ENCODE measurements around the gene MT1G. TPM values are rescaled to one million over a fixed set of nuclear protein-coding genes. Genes with fewer than 3 reads are reported as not detected.
A peak's percentile ranks its signal among the peaks of the same experiment; 100 is the strongest.

The MT1G gene
- polyA plus RNA-seq, 1 donor from 2014 or later = not detected

DNA sequence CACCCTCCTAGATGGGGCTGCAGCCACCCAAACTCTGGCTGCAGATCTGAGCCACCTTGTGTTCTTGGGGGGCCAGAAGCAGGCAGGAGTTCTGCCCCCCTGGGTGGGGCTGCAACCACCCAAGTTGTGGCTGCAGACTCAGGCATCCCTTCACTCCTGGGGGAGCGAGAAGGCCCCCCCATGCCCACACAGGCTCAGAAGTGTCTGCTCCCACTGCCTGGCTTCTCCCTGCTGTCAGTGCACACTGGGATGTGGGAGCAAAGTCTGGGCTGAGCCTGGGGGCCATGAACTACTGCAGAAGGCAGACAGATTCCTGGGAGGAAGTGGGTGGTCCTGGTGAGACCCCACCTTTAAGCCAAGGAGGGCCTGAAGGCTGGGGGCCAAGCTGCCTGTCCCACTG, 27.4 kb upstream of the MT1G start:
- H3K4me3 Mint-ChIP-seq = no peak overlapping the region
- H3K27me3 Mint-ChIP-seq = peaks cover 4% of the 10 kb centered on the region
- H3K36me3 Mint-ChIP-seq = no peaks in the 10 kb centered on the region
- H3K27ac Mint-ChIP-seq = no peak overlapping the region
- H3K9me3 Mint-ChIP-seq = peaks cover 0 to 5% (median 2%) of the 10 kb centered on the region in 3 donors
- H3K4me1 Mint-ChIP-seq = no peaks in the 10 kb centered on the region

DNA sequence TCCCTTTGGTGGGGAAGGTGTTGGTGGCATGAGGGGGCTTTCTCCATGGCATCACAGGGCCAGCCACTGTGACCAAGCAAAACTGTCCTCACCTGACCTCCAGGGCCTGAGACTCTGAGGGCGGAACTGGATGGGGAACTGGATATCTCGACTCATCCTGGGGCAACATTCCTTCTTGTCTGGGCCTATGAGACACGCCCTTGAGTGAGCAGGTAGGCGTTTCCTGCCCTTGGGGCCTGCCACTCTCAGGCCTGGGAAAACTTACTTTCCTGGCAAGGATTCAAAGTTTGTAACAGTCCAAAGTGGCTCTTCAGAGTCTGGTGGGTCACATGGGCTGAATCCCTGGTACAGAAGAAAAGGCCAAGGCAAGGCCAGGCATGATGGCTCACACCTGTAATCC, 24.0 kb upstream of the MT1G start:
- Mint-ChIP-seq H3K36me3 (no peaks in the 10 kb centered on the region), H3K27ac (no peak overlapping the region), H3K4me3 (no peak overlapping the region), H3K9me3 (peaks cover 0 to 5% (median under 1%) of the 10 kb centered on the region in 3 donors), H3K27me3 (peaks cover 14% of the 10 kb centered on the region), H3K4me1 (no peaks in the 10 kb centered on the region)

DNA sequence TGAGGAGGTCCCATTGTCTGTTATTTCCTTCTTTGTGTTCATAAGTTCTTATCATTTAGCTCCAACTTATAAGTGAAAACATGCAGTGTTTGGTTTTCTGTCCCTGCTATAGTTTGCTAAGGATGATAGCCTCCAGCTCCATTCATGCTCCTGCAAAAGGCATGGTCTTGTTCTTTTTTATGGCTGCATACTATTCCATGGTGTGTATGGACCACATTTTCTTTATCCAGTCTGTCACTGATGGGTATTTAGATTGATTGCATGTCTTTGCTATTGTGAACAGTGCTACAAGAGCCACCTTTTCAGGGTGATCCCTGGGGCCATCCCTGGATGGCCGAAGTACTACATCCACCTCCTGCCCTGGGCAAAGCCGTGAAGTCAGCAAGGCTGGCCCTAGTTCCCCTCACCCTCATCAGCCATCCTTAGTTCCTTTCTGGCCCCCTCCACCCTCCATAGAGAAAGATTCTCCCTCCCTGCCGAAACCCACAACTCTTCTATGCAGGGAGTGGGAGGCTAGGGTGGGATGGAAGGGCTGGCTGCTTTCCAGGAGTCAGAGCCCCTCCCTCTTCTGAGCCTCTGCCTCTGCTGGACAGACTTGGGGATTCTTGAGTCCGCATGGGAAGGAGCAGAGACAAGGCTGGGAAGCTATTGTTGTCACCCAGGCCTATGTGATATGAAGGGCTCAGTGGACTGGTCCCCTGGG, 22.7 kb upstream of the MT1G start:
- H3K4me3 Mint-ChIP-seq = no peak overlapping the region
- H3K4me1 Mint-ChIP-seq = no peaks in the 10 kb centered on the region
- no peaks in the 10 kb centered on the region for H3K36me3 Mint-ChIP-seq
- peaks cover 16% of the 10 kb centered on the region for H3K27me3 Mint-ChIP-seq
- peaks cover 1 to 8% (median 7%) of the 10 kb centered on the region in 3 donors for H3K9me3 Mint-ChIP-seq
- H3K27ac Mint-ChIP-seq = no peak overlapping the region

DNA sequence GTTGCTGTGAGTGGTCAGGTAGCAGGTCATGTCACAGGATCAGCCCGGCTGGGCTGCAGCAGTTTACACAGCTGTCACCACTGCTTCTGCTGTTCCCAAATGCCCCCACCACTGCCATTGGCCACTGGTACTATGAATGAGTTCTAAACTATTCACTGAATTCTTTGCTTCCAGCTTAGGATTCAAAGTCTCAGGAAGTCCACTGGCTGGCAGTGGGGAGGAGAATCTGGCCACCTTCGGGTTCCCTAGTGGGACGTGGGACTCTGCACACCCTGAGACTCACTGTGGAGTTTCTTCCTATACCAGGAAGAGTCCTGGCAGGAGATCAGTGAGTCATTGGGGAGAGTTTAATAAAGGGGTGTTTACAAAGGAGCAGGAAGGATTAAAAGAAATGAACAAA, 21.3 kb upstream of the MT1G start:
- Mint-ChIP-seq H3K9me3 (peaks cover 1 to 8% (median 7%) of the 10 kb centered on the region in 3 donors), H3K27ac (no peak overlapping the region), H3K36me3 (no peaks in the 10 kb centered on the region)

DNA sequence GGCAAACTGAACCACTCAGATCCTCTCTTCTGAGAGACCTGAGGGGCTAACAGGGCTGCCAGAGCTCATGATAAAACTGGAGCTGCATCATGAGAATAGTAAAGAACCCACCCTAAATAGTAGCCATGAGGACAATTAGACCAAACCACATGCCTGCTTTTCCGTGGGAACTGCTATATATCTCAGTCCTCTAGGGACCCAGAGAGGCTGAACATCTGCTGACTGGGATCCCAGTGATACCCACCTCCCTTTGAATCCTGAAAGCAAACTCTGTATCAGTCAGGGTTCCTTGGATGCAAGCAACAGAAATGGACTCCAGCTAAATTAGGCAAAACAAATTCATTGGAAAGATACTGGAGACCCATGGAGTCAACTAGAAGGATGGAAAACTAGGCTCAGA, 20.9 kb upstream of the MT1G start:
- Mint-ChIP-seq H3K9me3 (peaks cover 1 to 8% (median 7%) of the 10 kb centered on the region in 3 donors), H3K36me3 (no peaks in the 10 kb centered on the region), H3K4me3 (peak overlapping the region in 1 of 4 donors; percentile 57), H3K4me1 (peaks cover 0 to 3% (median 0%) of the 10 kb centered on the region in 3 donors), H3K27ac (no peak overlapping the region), H3K27me3 (peaks cover 18% of the 10 kb centered on the region)

More for the DNA sequence above, 21.3 kb upstream of the MT1G start:
- Mint-ChIP-seq H3K4me3 (no peak overlapping the region), H3K4me1 (peaks cover 0 to 2% (median 0%) of the 10 kb centered on the region in 3 donors), H3K27me3 (peaks cover 16% of the 10 kb centered on the region)

DNA sequence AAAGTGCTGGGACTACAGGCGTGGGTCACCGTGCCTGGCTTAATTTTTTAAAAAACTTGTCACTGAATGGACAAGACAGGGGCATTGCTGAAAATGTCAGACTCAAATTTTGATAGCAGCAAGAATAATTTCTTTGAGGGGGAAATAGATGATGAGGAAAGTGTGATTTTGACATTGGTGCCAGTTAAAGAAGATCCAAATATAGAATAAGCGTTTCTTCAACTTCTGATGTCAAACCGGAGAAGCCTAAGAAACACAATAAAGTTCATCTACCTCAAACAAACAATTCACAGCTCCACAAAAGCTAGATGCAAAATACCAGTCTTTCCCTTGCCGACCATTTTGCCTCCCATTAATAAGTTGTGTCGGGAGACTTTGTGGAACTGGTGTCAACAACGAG, 18.9 kb upstream of the MT1G start:
- H3K4me1 Mint-ChIP-seq = peaks cover 0 to 6% (median 5%) of the 10 kb centered on the region in 3 donors
- H3K36me3 Mint-ChIP-seq = no peaks in the 10 kb centered on the region
- no peak overlapping the region for H3K4me3 Mint-ChIP-seq
- H3K9me3 Mint-ChIP-seq = peaks cover 1 to 8% (median 7%) of the 10 kb centered on the region in 3 donors
- no peak overlapping the region for H3K27ac Mint-ChIP-seq
- peaks cover 19% of the 10 kb centered on the region for H3K27me3 Mint-ChIP-seq

DNA sequence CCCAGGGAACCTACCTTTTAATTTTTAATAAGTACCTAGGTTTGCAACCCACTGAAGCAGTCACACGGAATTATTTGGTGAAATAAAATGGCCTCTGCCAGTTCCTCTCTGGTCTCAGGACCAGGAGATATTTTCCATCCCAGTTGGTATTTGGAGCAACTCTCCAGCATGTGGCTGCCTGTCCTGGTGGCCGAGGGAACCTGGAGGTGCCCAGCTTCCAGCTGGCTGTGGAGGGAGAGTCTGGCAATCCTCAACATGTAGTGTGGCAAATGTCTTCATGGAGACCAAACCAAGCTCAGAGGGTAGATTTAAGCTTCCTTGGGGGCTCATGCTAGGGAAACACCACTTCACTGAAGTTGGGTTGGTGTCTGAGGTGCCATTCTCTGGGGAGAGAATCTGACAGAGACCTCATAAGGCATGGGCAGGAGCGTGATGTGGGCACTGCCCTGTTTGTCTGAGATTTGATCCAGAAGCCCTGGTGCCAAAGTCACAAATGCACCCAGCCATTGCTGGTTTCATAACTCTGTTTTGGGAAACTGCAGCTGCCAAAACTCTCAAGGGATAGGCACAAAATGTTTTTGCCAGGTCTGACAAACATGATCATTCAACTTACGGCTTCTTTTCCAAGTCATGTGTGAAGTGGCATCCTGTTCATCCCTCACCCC, 17.2 kb upstream of the MT1G start:
- Mint-ChIP-seq H3K4me1 (peaks cover 0 to 10% (median 6%) of the 10 kb centered on the region in 3 donors), H3K27me3 (peaks cover 14% of the 10 kb centered on the region), H3K36me3 (no peaks in the 10 kb centered on the region), H3K9me3 (peaks cover 1 to 7% (median 6%) of the 10 kb centered on the region in 3 donors), H3K27ac (no peak overlapping the region), H3K4me3 (no peak overlapping the region)

DNA sequence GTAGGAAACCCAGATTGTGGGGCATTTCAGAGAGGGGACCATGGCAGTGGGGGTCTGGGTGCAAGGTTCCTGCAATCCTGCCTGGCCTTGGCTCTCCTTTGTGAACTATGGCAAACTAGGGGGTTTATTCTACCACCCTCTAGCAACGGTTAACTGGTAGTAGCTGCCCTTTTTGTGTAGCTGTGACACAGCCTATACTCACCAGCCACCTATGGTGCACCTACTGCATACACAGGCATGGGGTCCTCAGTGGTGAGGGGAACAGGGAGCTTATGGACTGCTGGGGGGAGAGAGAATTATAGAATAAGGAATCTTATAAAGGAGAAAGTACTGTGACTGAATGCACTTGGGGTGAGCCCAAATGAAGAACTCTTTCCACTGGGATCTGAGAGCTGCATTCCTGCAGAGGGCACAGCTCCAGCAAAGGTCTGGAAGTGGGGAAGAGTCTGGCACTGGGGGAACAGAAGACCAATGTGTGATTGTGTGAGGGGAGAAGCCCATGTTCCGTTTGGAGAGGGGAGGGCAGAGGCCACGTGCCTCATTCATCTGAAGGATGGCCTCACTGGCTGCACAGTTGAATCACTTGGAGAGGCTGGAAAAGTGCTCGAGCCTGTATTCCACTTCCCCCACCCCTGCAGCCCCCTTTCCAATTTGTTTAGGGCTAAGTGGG, 16.5 kb upstream of the MT1G start:
- H3K9me3 Mint-ChIP-seq = peaks cover 1 to 7% (median 6%) of the 10 kb centered on the region in 3 donors
- H3K27ac Mint-ChIP-seq = no peak overlapping the region
- H3K36me3 Mint-ChIP-seq = no peaks in the 10 kb centered on the region
- peaks cover 0 to 10% (median 6%) of the 10 kb centered on the region in 3 donors for H3K4me1 Mint-ChIP-seq
- no peak overlapping the region for H3K4me3 Mint-ChIP-seq
- peaks cover 12% of the 10 kb centered on the region for H3K27me3 Mint-ChIP-seq

DNA sequence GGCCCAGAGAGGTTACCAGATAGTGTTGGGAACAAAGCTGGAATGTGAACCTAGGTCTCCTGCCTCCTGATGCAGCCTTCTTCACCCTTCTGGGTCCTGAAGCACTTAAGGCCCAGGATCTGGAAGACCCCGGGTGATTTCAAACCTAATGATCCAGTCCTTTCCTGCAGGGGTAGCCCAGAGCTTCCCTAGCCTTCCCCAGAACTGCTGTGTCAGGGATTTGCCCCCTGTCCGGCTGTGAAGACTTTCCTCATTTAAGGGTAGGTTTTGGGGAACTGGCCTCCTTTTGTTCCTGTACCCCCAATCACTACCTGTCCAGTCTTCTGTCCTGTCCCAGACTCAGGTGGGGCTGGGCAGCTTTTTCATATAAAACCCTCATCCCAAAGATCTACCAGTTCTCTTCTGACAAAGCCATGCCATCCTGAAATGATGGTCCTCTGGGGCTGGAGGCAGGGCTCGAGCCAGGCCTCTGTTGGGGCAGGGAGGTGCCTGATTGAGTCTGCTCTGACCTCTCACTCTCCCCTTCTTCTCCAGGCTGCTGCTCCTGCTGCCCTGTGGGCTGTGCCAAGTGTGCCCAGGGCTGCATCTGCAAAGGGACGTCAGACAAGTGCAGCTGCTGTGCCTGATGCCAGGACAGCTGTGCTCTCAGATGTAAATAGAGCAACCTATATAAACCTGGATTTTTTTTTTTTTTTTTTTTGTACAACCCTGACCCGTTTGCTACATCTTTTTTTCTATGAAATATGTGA, 15.7 kb upstream of the MT1G start:
- H3K27me3 Mint-ChIP-seq = peaks cover 8% of the 10 kb centered on the region
- H3K36me3 Mint-ChIP-seq = no peaks in the 10 kb centered on the region
- peak overlapping the region in 1 of 4 donors; percentile 83 for H3K4me3 Mint-ChIP-seq
- no peak overlapping the region for H3K27ac Mint-ChIP-seq
- peaks cover 1 to 7% (median 6%) of the 10 kb centered on the region in 3 donors for H3K9me3 Mint-ChIP-seq
- H3K4me1 Mint-ChIP-seq = peaks cover 0 to 10% (median 6%) of the 10 kb centered on the region in 3 donors

DNA sequence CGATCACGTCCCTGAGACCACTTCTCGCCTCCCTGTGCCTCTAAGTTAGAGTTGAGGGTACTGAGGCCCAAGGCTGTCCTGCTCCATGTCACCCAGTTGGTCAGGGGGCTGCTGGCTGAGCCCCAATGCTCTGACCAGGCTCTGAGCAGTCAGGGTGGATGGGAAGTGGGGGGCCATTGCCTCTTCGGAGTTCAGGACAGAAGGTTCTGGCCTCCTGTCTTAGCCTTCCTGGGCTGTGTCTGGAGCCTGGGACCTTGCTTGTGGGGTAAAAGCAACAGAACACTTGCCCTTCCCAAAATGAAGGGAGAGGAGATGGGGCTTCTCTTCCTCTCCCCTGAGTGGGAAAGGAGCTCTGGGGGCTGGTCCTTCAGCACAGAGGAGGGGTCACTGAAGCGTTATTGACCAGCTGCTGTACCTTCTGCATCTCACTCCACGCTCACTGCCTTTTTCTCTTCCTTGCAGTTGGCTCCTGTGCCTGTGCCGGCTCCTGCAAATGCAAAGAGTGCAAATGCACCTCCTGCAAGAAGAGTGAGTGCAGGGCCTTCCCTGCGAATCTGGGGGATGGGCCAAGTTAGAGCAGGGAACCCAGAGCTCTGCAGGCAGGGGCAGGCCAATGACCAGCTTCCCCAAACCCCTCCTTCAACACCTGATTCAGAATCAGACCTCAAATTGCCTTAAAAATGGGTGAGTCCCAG, 15.0 kb upstream of the MT1G start:
- Mint-ChIP-seq H3K36me3 (no peaks in the 10 kb centered on the region), H3K4me3 (peak overlapping the region; percentile 83 to 95 (median 89))

DNA sequence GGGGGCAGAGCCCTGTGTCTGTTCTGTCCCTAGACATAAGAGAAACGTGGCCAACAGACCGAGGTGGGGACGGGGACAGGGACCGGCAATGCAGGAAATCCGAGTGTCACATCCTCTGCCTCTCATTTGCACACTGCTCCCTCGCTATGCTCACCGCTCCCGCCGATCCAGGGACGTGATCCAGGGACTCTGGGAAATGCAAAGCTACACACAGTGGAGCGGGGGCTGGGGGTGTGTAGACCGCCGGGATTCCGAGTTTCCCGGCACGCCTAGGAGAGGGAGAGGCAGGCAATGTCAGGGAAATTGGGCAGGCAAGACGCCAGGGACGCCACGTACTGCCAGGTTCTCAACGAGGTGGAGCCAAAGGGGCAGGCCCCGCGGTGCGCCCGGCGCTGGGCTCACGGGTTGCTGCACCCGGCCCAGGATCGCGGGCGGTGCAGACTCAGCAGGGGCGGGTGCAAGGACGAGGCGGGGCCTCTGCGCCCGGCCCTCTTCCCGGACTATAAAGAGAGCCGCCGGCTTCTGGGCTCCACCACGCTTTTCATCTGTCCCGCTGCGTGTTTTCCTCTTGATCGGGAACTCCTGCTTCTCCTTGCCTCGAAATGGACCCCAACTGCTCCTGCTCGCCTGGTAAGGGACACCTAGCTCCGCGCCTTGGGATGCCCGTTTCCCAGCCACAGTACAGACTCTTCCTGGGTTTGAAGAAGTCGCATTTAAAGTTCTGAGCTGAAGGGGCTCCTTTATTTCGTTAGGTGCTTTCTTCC, 14.3 kb upstream of the MT1G start, which contains the start of gene MT1X:
Gene MT1X, plus strand, starts transcription at position 532 of the 764 bp plus-strand sequence. Its CDS starts 71 bp downstream, at position 603.
- H3K4me3 Mint-ChIP-seq = peak within 1 kb of the TSS; percentile 83 to 95 (median 89)
- peak within 1 kb of the TSS in 2 of 3 donors; percentile 10 to 59 for H3K27ac Mint-ChIP-seq
- peaks cover 5% of the 10 kb centered on the region for H3K27me3 Mint-ChIP-seq
- H3K4me1 Mint-ChIP-seq = peaks cover 0 to 10% (median 6%) of the 10 kb centered on the region in 3 donors
- H3K9me3 Mint-ChIP-seq = peaks cover 1 to 7% (median 3%) of the 10 kb centered on the region in 3 donors
- H3K36me3 Mint-ChIP-seq = no peaks in the 10 kb centered on the region

More for the DNA sequence above, 15.0 kb upstream of the MT1G start:
- Mint-ChIP-seq H3K27ac (peak overlapping the region in 1 of 3 donors; percentile 10), H3K4me1 (peaks cover 0 to 10% (median 6%) of the 10 kb centered on the region in 3 donors), H3K9me3 (peaks cover 1 to 7% (median 3%) of the 10 kb centered on the region in 3 donors), H3K27me3 (peaks cover 8% of the 10 kb centered on the region)

DNA sequence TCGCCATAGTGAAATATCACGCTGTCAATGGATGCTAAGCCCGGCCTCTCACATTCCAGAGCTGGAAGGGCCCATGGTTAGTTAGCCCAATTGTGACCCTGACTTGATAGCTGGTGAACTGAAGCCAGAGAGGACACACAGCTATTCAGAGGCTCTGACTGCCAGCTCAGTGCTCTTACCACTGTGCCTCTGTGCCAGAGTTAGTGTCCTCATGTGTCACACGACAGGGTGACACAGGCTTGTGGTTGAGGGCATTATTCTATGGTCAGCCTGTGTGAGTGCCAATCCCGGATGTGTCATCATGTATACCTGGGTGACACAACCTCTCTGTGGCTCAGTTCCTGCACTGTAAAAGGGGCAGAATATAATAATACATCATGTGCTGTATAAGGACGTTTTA, 12.0 kb upstream of the MT1G start:
- peaks cover 0 to 13% (median 13%) of the 10 kb centered on the region in 3 donors for H3K4me1 Mint-ChIP-seq
- H3K27ac Mint-ChIP-seq = no peak overlapping the region
- H3K9me3 Mint-ChIP-seq = no peaks in the 10 kb centered on the region

DNA sequence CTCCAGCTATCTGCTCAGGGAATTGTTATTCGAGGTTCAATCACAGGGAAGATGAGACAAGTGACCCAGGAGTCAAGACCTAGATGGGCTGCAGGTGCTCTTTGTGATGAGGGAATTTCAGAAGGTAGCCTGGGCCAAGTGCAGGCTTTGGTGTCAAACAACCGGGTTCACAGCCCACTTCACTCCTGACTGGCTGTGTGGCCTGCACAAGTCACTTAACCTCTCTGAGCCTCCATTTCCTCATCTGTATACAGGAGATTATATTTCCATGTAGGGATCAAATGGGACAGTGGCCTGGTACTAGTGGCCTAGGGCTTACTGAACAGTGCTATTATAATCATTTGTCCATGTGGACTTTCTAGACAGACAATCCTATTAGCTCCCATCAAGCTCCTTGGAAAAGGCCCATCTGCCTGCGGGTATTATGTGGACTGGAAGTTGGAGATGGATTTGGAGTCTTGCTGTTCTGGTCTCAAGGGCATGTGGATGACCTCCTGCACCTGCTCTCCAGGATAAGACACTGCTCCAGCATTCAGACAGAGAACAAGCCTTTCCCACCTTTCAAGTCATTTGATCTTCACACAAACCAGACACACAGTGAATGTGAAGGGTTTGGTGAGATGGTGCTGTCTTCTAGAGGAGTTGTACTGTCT, 11.3 kb upstream of the MT1G start:
- Mint-ChIP-seq H3K27me3 (peaks cover 15% of the 10 kb centered on the region), H3K4me3 (no peak overlapping the region), H3K4me1 (peaks cover under 1 to 13% (median 12%) of the 10 kb centered on the region in 3 donors), H3K27ac (no peak overlapping the region), H3K9me3 (peaks cover 0 to under 1% (median 0%) of the 10 kb centered on the region in 3 donors), H3K36me3 (no peaks in the 10 kb centered on the region)

More for the DNA sequence above, 12.0 kb upstream of the MT1G start:
- H3K27me3 Mint-ChIP-seq = peaks cover 11% of the 10 kb centered on the region
- H3K4me3 Mint-ChIP-seq = peak overlapping the region in 1 of 4 donors; percentile 83
- H3K36me3 Mint-ChIP-seq = no peaks in the 10 kb centered on the region

Data from IgD-negative memory B cell (primary cell).